GM23338 (cell line): ENCODE results near the gene EIF2B1. TPM values are rescaled to one million over a fixed set of nuclear protein-coding genes. Genes with fewer than 3 reads are reported as not detected.
A peak's percentile ranks its signal among the peaks of the same experiment; 100 is the strongest.

Source experiments
- ATAC-seq: fragments of 200-7000 bp; cut with Tn5 transposase; 3 replicates; pipeline ENCODE4 v1.9.1; 2020
- DNase-seq: peaks from one replicate; pipeline ENCODE4 v3.0.0-alpha.2; 2015; ENCODE audit warnings: low spot score
- H2AFZ ChIP-seq: fragments of 200-600 bp; sonication (generic); 2 replicates; pipeline ENCODE4 v1.8.0; 2016; ENCODE audit warnings: antibody characterized with exemption, mild to moderate bottlenecking, moderate library complexity
- H3F3A ChIP-seq: fragments of 200-600 bp; sonication (generic); replicated peaks from 2 replicates; pipeline ENCODE4 v1.8.0; 2017; ENCODE audit warnings: antibody characterized with exemption, mixed run types, low read depth
- H3K27ac ChIP-seq: fragments of 200-600 bp; sonication (generic); 2 replicates; pipeline ENCODE4 v1.6.1; 2016; ENCODE audit warnings: low read depth
- H3K27me3 ChIP-seq: fragments of 200-600 bp; sonication (generic); 2 replicates; pipeline ENCODE4 v1.8.0; 2016; ENCODE audit warnings: mild to moderate bottlenecking, mixed run types, moderate library complexity; ENCODE audit not compliant: insufficient read depth
- H3K36me3 ChIP-seq: fragments of 200-600 bp; sonication (generic); 2 replicates; pipeline ENCODE4 v1.8.0; 2016; ENCODE audit warnings: mild to moderate bottlenecking; ENCODE audit not compliant: insufficient read depth
- H3K4me1 ChIP-seq: fragments of 200-600 bp; sonication (generic); 2 replicates; pipeline ENCODE4 v1.8.0; 2016; ENCODE audit warnings: mild to moderate bottlenecking, moderate library complexity; ENCODE audit not compliant: insufficient read depth
- H3K4me2 ChIP-seq: fragments of 200-600 bp; sonication (generic); 2 replicates; pipeline ENCODE4 v1.7.1; 2017; ENCODE audit warnings: mixed run types
- H3K4me3 ChIP-seq: fragments of 200-600 bp; sonication (generic); 2 replicates; pipeline ENCODE4 v1.6.1; 2016; ENCODE audit warnings: mixed run types
- H3K79me2 ChIP-seq: fragments of 200-600 bp; sonication (generic); replicated peaks from 2 replicates; pipeline ENCODE4 v1.8.0; 2017; ENCODE audit warnings: mild to moderate bottlenecking; ENCODE audit not compliant: insufficient read depth
- H3K9me2 ChIP-seq: fragments of 200-600 bp; sonication (generic); 2 replicates; pipeline ENCODE4 v1.8.0; 2017; ENCODE audit not compliant: insufficient read depth
- H4K20me1 ChIP-seq: fragments of 200-600 bp; sonication (generic); replicated peaks from 2 replicates; pipeline ENCODE4 v1.8.0; 2017; ENCODE audit warnings: mild to moderate bottlenecking; ENCODE audit not compliant: insufficient read depth
- H3K27ac Mint-ChIP-seq: 2 replicates; pipeline ENCODE4 v1.8.0; 2020; ENCODE audit warnings: inconsistent platforms, mild to moderate bottlenecking, moderate library complexity, mixed read lengths
- H3K27me3 Mint-ChIP-seq: 3 replicates; pipeline ENCODE4 v1.8.0; 2022; ENCODE audit warnings: low read depth, mild to moderate bottlenecking, moderate library complexity, mixed read lengths, inconsistent platforms; ENCODE audit not compliant: insufficient read depth, poor library complexity
- H3K36me3 Mint-ChIP-seq: 3 replicates; pipeline ENCODE4 v1.8.0; 2021; ENCODE audit warnings: low read depth, mild to moderate bottlenecking, inconsistent platforms, moderate library complexity, mixed read lengths
- H3K4me1 Mint-ChIP-seq: 3 replicates; pipeline ENCODE4 v1.8.0; 2020; ENCODE audit warnings: mild to moderate bottlenecking, inconsistent platforms, mixed read lengths
- H3K4me3 Mint-ChIP-seq: 3 replicates; pipeline ENCODE4 v1.8.0; 2021; ENCODE audit warnings: moderate library complexity, mild to moderate bottlenecking, inconsistent platforms, mixed read lengths
- H3K9me3 Mint-ChIP-seq: 3 replicates; pipeline ENCODE4 v1.8.0; 2020; ENCODE audit warnings: moderate library complexity, mild to moderate bottlenecking, inconsistent platforms, mixed read lengths
- CREB1 ChIP-seq: fragments of 250-450 bp; sonication (Bioruptor Pico); IDR thresholded peaks from 2 replicates; pipeline ENCODE4 v1.5.0; 2020; ENCODE audit warnings: low read depth, mild to moderate bottlenecking, moderate library complexity
- CTCF ChIP-seq, 2 experiments: fragments of 200-600 bp in 1 of 2; sonication (generic) in 1 of 2; conservative IDR thresholded peaks; 2 replicates each; pipeline versions ENCODE4 v1.5.1 to v1.6.1; 2016 to 2017; ENCODE audit warnings: antibody characterized with exemption in 2 of 2, low read depth in 2 of 2, mild to moderate bottlenecking in 2 of 2, moderate library complexity in 1 of 2
- ETS1 ChIP-seq: IDR thresholded peaks from 2 replicates; pipeline ENCODE4 v1.6.1; 2016; ENCODE audit warnings: antibody characterized with exemption
- EZH2 ChIP-seq: fragments of 200-600 bp; sonication (generic); IDR thresholded peaks from one replicate; pipeline ENCODE4 v1.8.0; 2017; ENCODE audit warnings: antibody characterized with exemption, mild to moderate bottlenecking, low read depth; ENCODE audit not compliant: unreplicated experiment
- EZH2phosphoT487 ChIP-seq: fragments of 200-600 bp; sonication (generic); IDR thresholded peaks from one replicate; pipeline ENCODE4 v1.8.1; 2018; ENCODE audit warnings: antibody characterized with exemption; ENCODE audit not compliant: unreplicated experiment
- JUNB ChIP-seq: IDR thresholded peaks from one replicate; pipeline ENCODE4 v1.6.1; 2016; ENCODE audit warnings: antibody characterized with exemption; ENCODE audit not compliant: unreplicated experiment
- NANOG ChIP-seq: IDR thresholded peaks from 2 replicates; pipeline ENCODE4 v1.6.1; 2016; ENCODE audit warnings: antibody characterized with exemption, borderline replicate concordance
- POLR2AphosphoS5 ChIP-seq: IDR thresholded peaks from 2 replicates; pipeline ENCODE4 v1.6.1; 2016; ENCODE audit warnings: antibody characterized with exemption, low read depth
- REST ChIP-seq: IDR thresholded peaks from one replicate; pipeline ENCODE4 v1.6.1; 2018; ENCODE audit warnings: antibody characterized with exemption; ENCODE audit not compliant: unreplicated experiment
- STAT1 ChIP-seq: IDR thresholded peaks from one replicate; pipeline ENCODE4 v1.6.1; 2016; ENCODE audit warnings: antibody characterized with exemption; ENCODE audit not compliant: unreplicated experiment
- ZNF114 ChIP-seq: fragments of 250-450 bp; sonication (Bioruptor Pico); IDR thresholded peaks from 2 replicates; pipeline ENCODE4 v1.5.0; 2020; ENCODE audit warnings: mild to moderate bottlenecking, moderate library complexity
- ZNF331 ChIP-seq: fragments of 250-450 bp; sonication (Bioruptor Pico); IDR thresholded peaks from 2 replicates; pipeline ENCODE4 v1.5.0; 2020; ENCODE audit warnings: low read depth, mild to moderate bottlenecking, moderate library complexity
- ZNF462 ChIP-seq: fragments of 250-450 bp; sonication (Bioruptor Pico); IDR thresholded peaks from 2 replicates; pipeline ENCODE4 v1.5.0; 2020; ENCODE audit warnings: mild to moderate bottlenecking, moderate library complexity
- polyA plus RNA-seq: library from polyadenylated mRNA; unstranded; fragments of >200 nt; fragmentation: Nextera tagmentation; extraction: Ambion mirVana; gene quantifications from 2 replicates; pipeline ENCODE4 v1.2.1, GENCODE V29; 2016
- total RNA-seq: library from RNA; depleted of rRNA; stranded (reverse); fragments of >200 nt; shearing (Covaris generic); gene quantifications from 2 replicates; pipeline ENCODE4 v1.2.3, GENCODE V29; 2014

Gene EIF2B1
- total and polyA plus RNA-seq, 2 experiments from 2014 or later = 33.5 to 117 TPM

GRCh38 chr12:123670882-123671728 is 37.6 kb upstream of the EIF2B1 start, which contains the start of gene TCTN2:
Gene TCTN2 (plus strand): TSS chr12:123671113. CDS start chr12:123671241, 128 bp downstream.
- DNase-seq (peak; percentile 98), ATAC-seq (peak; percentile 99)
- H3K9me2 ChIP-seq = no peaks in the 10 kb centered on the region
- H3K9me3 Mint-ChIP-seq = no peaks in the 10 kb centered on the region
- TF ChIP-seq ZNF462 (CRISPR knock-in tag) = no peak
- TF ChIP-seq NANOG = no peak
- no peak for TF ChIP-seq EZH2
- TF ChIP-seq STAT1 = no peak
- no peak for TF ChIP-seq ZNF114
- no peak for TF ChIP-seq ETS1
- TF ChIP-seq JUNB = no peak
- no peak for TF ChIP-seq CTCF (conservative IDR thresholded peaks at IDR 0.05; ENCODE audit: low read depth in 2 of 2)
- TF ChIP-seq ZNF331 (CRISPR knock-in tag) = no peak
- TF ChIP-seq POLR2AphosphoS5 = peak; percentile 32; the same call in 1 of the 2 replicates
- no peak for TF ChIP-seq EZH2phosphoT487
- no peak for TF ChIP-seq REST
- peak; percentile 35; the same call in 1 of the 2 replicates for TF ChIP-seq CREB1 (CRISPR knock-in tag)
- no peaks in the 10 kb centered on the region for H3K79me2 ChIP-seq
- no peaks in the 10 kb centered on the region for H3K4me1 ChIP-seq
- no peaks in the 10 kb centered on the region for H3K36me3 ChIP-seq
- peak within 1 kb of the TSS; percentile 90 for H3K4me3 Mint-ChIP-seq
- peaks cover 3% of the 10 kb centered on the region for H3K27me3 Mint-ChIP-seq
- no peaks in the 10 kb centered on the region for H4K20me1 ChIP-seq
- peaks cover 5% of the 10 kb centered on the region for H3K36me3 Mint-ChIP-seq
- H3K27ac Mint-ChIP-seq = peak within 1 kb of the TSS; percentile 87
- H3K4me1 Mint-ChIP-seq = no peaks in the 10 kb centered on the region
- H3K4me2 ChIP-seq = peak within 1 kb of the TSS; percentile 95
- no peaks in the 10 kb centered on the region for H3K27me3 ChIP-seq
- no peak within 1 kb of the TSS for H3K27ac ChIP-seq
- peak within 1 kb of the TSS; percentile 91 for H2AFZ ChIP-seq
- H3K4me3 ChIP-seq = peak within 1 kb of the TSS; percentile 68
- H3F3A ChIP-seq = no peaks in the 10 kb centered on the region
